Hepatocyte (in vitro differentiated cells): ENCODE data around the gene VPS51. TPM values are rescaled to one million over a fixed set of nuclear protein-coding genes. Genes with fewer than 3 reads are reported as not detected.

Source experiments
- DNase-seq: peaks from one replicate; pipeline ENCODE4 v3.0.0-alpha.2; 2016; ENCODE audit warnings: low spot score
- H2AFZ ChIP-seq: fragments of 200-600 bp; sonication (generic); 2 replicates; pipeline ENCODE4 v1.6.0; 2016; ENCODE audit warnings: antibody characterized with exemption, mild to moderate bottlenecking
- H3K27ac ChIP-seq: fragments of 200-600 bp; sonication (generic); 2 replicates; pipeline ENCODE4 v1.5.1; 2016; ENCODE audit warnings: mild to moderate bottlenecking
- H3K27me3 ChIP-seq: fragments of 200-600 bp; sonication (generic); 2 replicates; pipeline ENCODE4 v1.6.1; 2016
- H3K36me3 ChIP-seq: fragments of 200-600 bp; sonication (generic); replicated peaks from 2 replicates; pipeline ENCODE4 v1.5.1; 2016; ENCODE audit warnings: low read depth; ENCODE audit not compliant: insufficient read depth
- H3K4me1 ChIP-seq: fragments of 200-600 bp; sonication (generic); 2 replicates; pipeline ENCODE4 v1.5.1; 2016; ENCODE audit warnings: mild to moderate bottlenecking, moderate library complexity; ENCODE audit not compliant: insufficient read depth
- H3K4me2 ChIP-seq: fragments of 200-600 bp; sonication (generic); 2 replicates; pipeline ENCODE4 v1.6.0; 2016
- H3K4me3 ChIP-seq: fragments of 200-600 bp; sonication (generic); 2 replicates; pipeline ENCODE4 v1.5.1; 2016; ENCODE audit warnings: mild to moderate bottlenecking
- H3K79me2 ChIP-seq: fragments of 200-600 bp; sonication (generic); 2 replicates; pipeline ENCODE4 v1.6.0; 2017; ENCODE audit warnings: mild to moderate bottlenecking
- H3K9me2 ChIP-seq: fragments of 200-600 bp; sonication (generic); replicated peaks from 2 replicates; pipeline ENCODE4 v1.6.0; 2017; ENCODE audit warnings: mild to moderate bottlenecking; ENCODE audit not compliant: insufficient read depth
- H3K9me3 ChIP-seq: fragments of 200-600 bp; sonication (generic); 2 replicates; pipeline ENCODE4 v1.5.1; 2016; ENCODE audit warnings: low read depth, mild to moderate bottlenecking
- H4K20me1 ChIP-seq: fragments of 200-600 bp; sonication (generic); 2 replicates; pipeline ENCODE4 v1.6.0; 2016; ENCODE audit warnings: mild to moderate bottlenecking; ENCODE audit not compliant: insufficient read depth, poor library complexity, severe bottlenecking
- EZH2 ChIP-seq: fragments of 200-600 bp; sonication (generic); IDR thresholded peaks from 2 replicates; pipeline ENCODE4 v1.6.1; 2016; ENCODE audit warnings: antibody characterized with exemption, mild to moderate bottlenecking, borderline replicate concordance
- EZH2phosphoT487 ChIP-seq: fragments of 200-600 bp; sonication (generic); IDR thresholded peaks from one replicate; pipeline ENCODE4 v1.6.1; 2018; ENCODE audit warnings: antibody characterized with exemption, mild to moderate bottlenecking, low read depth, moderate library complexity; ENCODE audit not compliant: unreplicated experiment, severe bottlenecking
- WGBS: methylation state at CpG from one replicate; pipeline ENCODE4 v1.1.6; 2016; ENCODE audit warnings: low lambda C conversion rate; ENCODE audit errors: missing lambda C conversion rate; 5-methylcytosine and 5-hydroxymethylcytosine counted together
- polyA plus RNA-seq: library from polyadenylated mRNA; unstranded; fragments of >200 nt; fragmentation: Nextera tagmentation; extraction: Ambion mirVana; gene quantifications from 2 replicates; pipeline ENCODE4 v1.2.1, GENCODE V29; 2016
- total RNA-seq: library from RNA; depleted of rRNA; stranded (reverse); fragments of >200 nt; gene quantifications from 2 replicates; pipeline ENCODE4 v1.2.3, GENCODE V29; 2014
- TF ChIP-seq, protein P1 (sequence below): fragments of 200-600 bp; sonication (generic); IDR thresholded peaks from 2 replicates; pipeline ENCODE4 v1.5.1; 2016; ENCODE audit warnings: antibody characterized with exemption, mild to moderate bottlenecking; ENCODE audit not compliant: poor library complexity

The VPS51 gene
- total and polyA plus RNA-seq, 2 experiments from 2014 or later = 63.5 to 242 TPM

DNA sequence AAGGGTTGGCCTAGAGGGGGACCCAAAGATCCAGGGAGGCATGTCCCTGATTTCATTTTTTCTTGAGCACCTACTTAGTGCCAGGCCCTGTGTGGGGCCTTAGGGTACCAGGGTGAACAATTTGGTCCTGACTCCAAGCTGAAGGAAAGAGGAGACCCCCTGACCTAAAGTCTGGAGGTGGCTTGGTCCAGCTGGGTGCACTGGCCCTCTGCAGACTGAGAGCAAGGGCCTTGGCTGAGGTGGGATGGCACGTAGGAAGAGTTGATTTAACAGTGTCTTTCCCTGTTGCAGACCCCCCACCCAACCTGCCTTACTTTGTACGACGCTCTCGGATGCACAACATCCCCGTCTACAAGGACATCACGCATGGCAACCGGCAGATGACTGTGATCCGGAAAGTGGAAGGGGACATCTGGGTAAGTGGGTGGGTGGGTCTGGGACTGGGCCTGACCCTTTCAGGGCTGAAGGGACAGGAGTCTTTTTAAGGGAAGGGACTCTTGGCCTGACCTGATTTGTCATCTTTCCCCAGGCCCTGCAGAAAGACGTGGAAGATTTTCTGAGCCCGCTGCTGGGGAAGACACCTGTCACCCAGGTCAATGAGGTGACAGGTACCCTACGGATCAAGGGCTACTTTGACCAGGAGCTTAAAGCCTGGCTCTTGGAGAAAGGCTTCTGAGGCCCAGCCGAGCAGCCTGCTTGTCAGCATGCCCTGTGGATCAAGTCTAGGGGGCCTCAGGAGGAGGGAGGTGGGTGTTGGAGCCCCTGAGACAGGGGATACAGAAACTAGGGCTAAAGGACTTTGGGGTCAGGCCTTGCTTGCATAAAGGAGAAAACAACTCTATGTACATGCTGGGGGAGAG, 29.4 kb downstream of the VPS51 start:
- Histone ChIP-seq H3K79me2 (peaks cover 39% of the 10 kb centered on the region), H3K36me3 (peaks cover 2% of the 10 kb centered on the region), H3K4me3 (no peak overlapping the region), H3K9me2 (no peaks in the 10 kb centered on the region), H4K20me1 (no peaks in the 10 kb centered on the region), H3K9me3 (no peaks in the 10 kb centered on the region), H2AFZ (no peak overlapping the region), H3K4me2 (no peak overlapping the region), H3K4me1 (peaks cover 12% of the 10 kb centered on the region), H3K27ac (no peak overlapping the region), H3K27me3 (no peaks in the 10 kb centered on the region)
- DNase-seq = no peak
- WGBS = 94% methylated on average over 12 of the region's 12 CpGs
- TF ChIP-seq EZH2 = no peak
- TF ChIP-seq EZH2phosphoT487 = no peak
- TF ChIP-seq, protein P1, sequence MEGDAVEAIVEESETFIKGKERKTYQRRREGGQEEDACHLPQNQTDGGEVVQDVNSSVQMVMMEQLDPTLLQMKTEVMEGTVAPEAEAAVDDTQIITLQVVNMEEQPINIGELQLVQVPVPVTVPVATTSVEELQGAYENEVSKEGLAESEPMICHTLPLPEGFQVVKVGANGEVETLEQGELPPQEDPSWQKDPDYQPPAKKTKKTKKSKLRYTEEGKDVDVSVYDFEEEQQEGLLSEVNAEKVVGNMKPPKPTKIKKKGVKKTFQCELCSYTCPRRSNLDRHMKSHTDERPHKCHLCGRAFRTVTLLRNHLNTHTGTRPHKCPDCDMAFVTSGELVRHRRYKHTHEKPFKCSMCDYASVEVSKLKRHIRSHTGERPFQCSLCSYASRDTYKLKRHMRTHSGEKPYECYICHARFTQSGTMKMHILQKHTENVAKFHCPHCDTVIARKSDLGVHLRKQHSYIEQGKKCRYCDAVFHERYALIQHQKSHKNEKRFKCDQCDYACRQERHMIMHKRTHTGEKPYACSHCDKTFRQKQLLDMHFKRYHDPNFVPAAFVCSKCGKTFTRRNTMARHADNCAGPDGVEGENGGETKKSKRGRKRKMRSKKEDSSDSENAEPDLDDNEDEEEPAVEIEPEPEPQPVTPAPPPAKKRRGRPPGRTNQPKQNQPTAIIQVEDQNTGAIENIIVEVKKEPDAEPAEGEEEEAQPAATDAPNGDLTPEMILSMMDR = no peak

DNA sequence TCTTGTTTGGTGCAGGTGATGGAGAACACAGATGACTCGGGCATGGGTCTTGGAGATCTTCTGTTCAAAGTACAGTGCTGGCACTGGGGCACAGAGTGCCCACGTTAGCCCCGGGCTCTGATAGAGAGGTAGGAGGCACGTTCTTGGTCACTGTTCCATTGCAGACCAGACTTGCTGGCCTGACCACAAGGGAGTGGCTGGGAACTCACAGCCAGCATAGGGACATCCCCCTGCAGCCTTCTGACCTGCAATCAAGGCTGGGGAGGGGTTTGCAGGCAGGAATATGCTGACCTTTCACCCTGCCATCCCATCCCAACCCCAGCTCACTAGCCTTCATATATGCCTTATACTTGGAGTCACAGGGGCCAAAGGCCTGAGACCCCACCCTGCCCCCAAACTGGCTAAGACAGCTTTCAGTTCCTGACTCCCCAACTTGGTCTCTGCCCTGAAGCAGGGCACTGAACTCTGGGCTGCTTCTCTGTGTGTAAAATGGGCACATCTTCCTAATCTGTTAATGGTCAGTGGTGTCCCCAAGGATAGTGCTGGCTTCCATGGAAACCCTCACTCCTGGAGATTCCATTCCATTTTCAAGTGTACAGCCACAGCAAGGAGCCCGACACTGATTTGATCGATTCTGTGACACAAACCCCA, 30.7 kb downstream of the VPS51 start:
- H3K9me2 ChIP-seq = no peaks in the 10 kb centered on the region
- no peak overlapping the region for H3K27ac ChIP-seq

DNA sequence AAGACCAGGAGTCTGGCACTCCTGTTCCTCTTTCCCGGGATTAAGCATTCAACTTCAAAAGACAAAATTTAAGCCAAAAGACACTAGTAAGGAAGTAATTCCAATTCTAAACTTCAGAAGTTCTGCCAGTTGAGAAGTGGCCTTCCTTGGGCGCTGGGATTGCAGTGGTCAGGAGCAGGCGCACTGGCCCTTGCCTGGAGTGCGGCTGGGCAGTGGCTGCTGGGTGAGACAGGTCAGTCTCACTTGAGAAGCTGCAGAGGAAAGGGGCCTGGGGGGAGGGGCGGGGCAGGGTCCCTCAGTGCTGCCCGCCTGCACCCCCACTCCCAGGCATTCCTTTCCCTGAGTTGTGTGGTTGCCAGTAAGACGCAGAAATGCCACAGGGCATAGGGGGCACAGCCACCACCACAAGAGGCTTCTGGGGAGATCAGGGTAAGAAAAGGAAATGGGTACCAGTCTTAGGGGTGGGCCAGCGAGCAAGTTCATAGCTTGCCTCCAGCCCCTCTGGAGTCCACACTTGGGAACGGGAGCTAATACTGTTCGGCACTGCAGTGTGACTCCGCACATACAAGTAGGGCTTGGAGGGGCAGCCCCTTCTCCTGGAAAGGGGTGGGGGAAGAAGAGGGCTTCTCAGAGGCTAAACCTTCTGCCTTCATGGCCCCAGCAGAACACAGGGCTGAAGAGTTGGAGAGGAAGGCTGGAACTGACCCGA, 31.6 kb downstream of the VPS51 start:
- Histone ChIP-seq H3K4me3 (no peak overlapping the region), H3K79me2 (peaks cover 39% of the 10 kb centered on the region), H2AFZ (no peak overlapping the region), H3K36me3 (no peaks in the 10 kb centered on the region), H3K27ac (no peak overlapping the region), H3K4me2 (no peak overlapping the region), H4K20me1 (peaks cover under 1% of the 10 kb centered on the region), H3K4me1 (peaks cover 6% of the 10 kb centered on the region), H3K9me3 (no peaks in the 10 kb centered on the region), H3K9me2 (no peaks in the 10 kb centered on the region), H3K27me3 (no peaks in the 10 kb centered on the region)
- TF ChIP-seq, protein P1 = no peak
- no peak for TF ChIP-seq EZH2
- no peak for DNase-seq
- 95% methylated on average over 10 of the region's 12 CpGs for WGBS

More for the DNA sequence above, 30.7 kb downstream of the VPS51 start:
- DNase-seq = no peak
- Histone ChIP-seq H3K9me3 (no peaks in the 10 kb centered on the region), H3K36me3 (no peaks in the 10 kb centered on the region), H3K27me3 (no peaks in the 10 kb centered on the region), H4K20me1 (no peaks in the 10 kb centered on the region), H3K79me2 (peaks cover 31% of the 10 kb centered on the region), H3K4me3 (no peak overlapping the region), H3K4me1 (peaks cover 4% of the 10 kb centered on the region), H3K4me2 (no peak overlapping the region), H2AFZ (no peak overlapping the region)
- no peak for TF ChIP-seq EZH2
- TF ChIP-seq, protein P1 = no peak
- no peak for TF ChIP-seq EZH2phosphoT487
- WGBS = 90% methylated on average over 6 of the region's 6 CpGs
